ENCODE results near the gene CRLF3.
"Not testable (repeated sequence)": the region's sequence is repeated elsewhere in the genome, so short reads cannot be mapped to it uniquely, and the experiment has no call there.

CRLF3 gene

DNA sequence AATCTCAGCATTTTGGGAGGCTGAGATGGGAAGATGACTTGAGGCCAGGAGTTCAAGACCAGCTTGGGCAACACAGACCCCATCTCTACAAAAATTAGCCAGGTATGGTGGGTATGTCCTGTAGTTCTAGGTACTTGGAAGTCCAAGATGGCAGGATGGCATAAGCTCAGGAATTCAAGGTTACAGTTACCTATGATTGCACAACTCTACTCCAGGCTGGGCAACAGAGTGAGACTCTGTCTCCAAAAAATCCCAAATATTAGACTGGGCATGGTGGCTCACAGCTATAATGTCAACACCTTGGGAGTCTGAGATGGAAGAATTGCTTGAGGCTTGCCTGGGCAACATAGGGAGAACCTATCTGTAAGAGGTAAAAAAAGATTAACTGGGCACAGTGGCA is 63.4 kb downstream of the CRLF3 start:
- no peak for DNase-seq (ENCODE audit: extremely low spot score)
- CTCF ChIA-PET, result no interaction called here
- TF ChIP-seq TARDBP (IDR thresholded peaks at IDR 0.05) (no peak), SUZ12 (IDR thresholded peaks at IDR 0.05) (no peak), ZNF384 (IDR thresholded peaks at IDR 0.05) (no peak), FOXM1 (IDR thresholded peaks at IDR 0.05; ENCODE audit: borderline replicate concordance) (no peak), NFRKB (IDR thresholded peaks at IDR 0.05) (no peak), ARNT (IDR thresholded peaks at IDR 0.05) (no peak), L3MBTL2 (conservative IDR thresholded peaks at IDR 0.05) (no peak), FOXA1 (IDR thresholded peaks at IDR 0.05) (no peak), LEF1 (IDR thresholded peaks at IDR 0.05; ENCODE audit: borderline replicate concordance) (no peak), BHLHE40 (IDR thresholded peaks at IDR 0.05; ENCODE audit: borderline replicate concordance) (no peak), FOXK2 (IDR thresholded peaks at IDR 0.05) (no peak), SP1 (IDR thresholded peaks at IDR 0.05) (no peak), CTBP1 (IDR thresholded peaks at IDR 0.05; ENCODE audit: borderline replicate concordance) (no peak), ELF4 (IDR thresholded peaks at IDR 0.05) (no peak), HDGF (IDR thresholded peaks at IDR 0.05; ENCODE audit: borderline replicate concordance) (no peak)
- TF ChIP-seq, protein P1, sequence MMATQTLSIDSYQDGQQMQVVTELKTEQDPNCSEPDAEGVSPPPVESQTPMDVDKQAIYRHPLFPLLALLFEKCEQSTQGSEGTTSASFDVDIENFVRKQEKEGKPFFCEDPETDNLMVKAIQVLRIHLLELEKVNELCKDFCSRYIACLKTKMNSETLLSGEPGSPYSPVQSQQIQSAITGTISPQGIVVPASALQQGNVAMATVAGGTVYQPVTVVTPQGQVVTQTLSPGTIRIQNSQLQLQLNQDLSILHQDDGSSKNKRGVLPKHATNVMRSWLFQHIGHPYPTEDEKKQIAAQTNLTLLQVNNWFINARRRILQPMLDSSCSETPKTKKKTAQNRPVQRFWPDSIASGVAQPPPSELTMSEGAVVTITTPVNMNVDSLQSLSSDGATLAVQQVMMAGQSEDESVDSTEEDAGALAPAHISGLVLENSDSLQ (IDR thresholded peaks at IDR 0.05), result no peak
- POLR2A ChIA-PET, result no interaction called here

DNA sequence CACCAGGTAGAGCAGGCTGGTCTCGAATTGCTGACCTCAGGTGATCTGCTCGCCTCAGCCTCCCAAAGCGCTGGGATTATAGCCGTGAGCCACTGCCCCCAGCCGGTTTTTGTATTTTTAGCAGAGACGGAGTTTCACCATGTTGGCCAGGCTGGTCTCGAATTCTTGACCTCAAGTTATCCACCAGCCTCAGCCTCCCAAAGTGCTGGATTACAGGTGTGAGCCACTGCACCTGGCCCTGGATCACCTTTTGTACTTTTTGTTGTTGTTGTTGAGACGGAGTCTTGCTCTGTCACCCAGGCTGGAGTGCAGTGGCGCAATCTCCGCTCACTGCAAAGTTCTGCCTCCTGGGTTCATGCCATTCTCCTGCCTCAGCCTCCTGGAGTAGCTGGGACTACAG is 71.2 kb downstream of the CRLF3 start:
- POLR2A ChIA-PET; CTCF ChIA-PET; DNase-seq (ENCODE audit: extremely low spot score): not testable (repeated sequence)

DNA sequence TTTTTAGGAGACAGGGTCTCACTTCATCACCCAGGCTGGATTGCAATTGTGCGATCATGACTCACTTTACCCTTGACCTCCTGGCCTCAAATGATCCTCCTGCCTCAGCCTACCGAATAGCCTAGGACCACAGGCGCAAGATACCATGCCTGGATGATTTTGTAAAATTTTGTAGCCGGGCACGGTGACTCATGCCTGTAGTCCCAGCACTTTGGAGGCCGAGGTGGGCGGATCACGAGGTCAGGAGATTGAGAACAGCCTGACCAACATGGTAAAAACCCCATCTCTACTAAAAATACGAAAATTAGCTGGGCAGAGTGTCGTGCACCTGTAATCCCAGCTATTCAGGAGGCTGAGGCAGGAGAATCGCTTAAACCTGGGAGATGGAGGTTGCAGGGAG is 73.5 kb downstream of the CRLF3 start:
- POLR2A ChIA-PET; DNase-seq (ENCODE audit: extremely low spot score); CTCF ChIA-PET: not testable (repeated sequence)

DNA sequence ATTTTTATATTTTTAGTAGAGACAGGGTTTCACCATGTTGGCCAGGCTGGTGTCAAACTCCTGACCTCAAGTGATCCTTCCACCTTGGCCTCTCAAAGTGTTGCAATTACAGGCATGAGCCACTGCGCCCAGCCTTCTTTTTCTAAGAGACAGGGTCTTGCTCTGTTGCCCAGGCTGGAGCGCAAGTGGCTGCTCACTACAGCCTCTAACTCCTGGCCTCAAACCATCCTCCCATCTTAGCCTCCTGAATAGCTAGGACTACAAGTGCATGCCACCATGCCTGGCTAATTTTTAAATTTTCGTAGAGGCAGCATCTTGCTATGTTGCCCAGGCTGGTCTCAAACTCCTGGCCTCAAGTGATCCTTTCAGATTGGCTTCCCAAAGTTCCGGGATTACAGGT is 76.9 kb downstream of the CRLF3 start:
- POLR2A ChIA-PET; DNase-seq (ENCODE audit: extremely low spot score); CTCF ChIA-PET: not testable (repeated sequence)

DNA sequence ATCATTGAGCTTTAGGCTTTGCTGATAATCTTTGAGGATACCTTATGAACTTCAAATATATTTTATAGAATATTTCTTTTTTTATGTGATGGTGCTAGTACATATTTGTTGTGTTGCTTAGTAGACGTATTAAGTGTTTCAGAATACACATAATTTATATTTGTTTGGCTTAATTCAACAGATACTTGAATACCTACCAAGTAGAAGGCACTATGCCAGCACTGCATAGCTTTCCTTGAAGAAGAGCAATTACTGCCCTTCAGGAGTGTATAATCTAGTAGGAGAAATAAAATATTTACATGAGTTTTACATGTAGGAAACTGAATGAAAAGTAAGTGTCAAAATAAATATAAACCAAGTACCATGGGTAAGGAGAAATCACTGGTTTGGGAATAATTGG is 81.8 kb downstream of the CRLF3 start:
- POLR2A ChIA-PET; DNase-seq (ENCODE audit: extremely low spot score); CTCF ChIA-PET: not testable (repeated sequence)

DNA sequence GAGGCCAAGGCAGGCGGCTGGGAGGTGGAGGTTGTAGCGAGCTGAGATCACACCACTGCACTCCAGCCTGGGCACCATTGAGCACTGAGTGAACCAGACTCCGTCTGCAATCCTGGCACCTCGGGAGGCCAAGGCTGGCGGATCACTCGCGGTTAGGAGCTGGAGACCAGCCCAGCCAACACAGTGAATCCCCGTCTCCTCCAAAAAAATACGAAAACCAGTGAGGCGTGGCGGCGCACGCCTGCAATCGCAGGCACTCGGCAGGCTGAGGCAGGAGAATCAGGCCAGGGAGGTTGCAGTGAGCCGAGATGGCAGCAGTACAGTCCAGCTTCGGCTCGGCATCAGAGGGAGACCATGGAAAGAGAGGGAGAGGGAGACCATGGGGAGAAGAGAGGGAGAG is 88.1 kb downstream of the CRLF3 start:
- POLR2A ChIA-PET; DNase-seq (ENCODE audit: extremely low spot score): not testable (repeated sequence)

DNA sequence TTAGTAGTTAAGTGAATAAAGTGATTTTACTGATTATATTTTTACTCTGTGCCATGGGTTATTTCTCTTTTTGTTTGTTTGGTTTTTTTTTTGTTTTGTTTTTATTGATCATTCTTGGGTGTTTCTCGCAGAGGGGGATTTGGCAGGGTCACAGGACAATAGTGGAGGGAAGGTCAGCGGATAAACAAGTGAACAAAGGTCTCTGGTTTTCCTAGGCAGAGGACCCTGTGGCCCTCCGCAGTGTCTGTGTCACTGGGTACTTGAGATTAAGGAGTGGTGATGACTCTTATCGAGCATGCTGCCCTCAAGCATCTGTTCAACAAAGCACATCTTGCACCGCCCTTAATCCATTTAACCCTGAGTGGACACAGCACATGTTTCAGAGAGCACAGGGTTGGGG is 88.8 kb downstream of the CRLF3 start:
- POLR2A ChIA-PET; DNase-seq (ENCODE audit: extremely low spot score); CTCF ChIA-PET: not testable (repeated sequence)

More for the DNA sequence above, 88.1 kb downstream of the CRLF3 start:
- CTCF ChIA-PET, result not testable (repeated sequence)

DNA sequence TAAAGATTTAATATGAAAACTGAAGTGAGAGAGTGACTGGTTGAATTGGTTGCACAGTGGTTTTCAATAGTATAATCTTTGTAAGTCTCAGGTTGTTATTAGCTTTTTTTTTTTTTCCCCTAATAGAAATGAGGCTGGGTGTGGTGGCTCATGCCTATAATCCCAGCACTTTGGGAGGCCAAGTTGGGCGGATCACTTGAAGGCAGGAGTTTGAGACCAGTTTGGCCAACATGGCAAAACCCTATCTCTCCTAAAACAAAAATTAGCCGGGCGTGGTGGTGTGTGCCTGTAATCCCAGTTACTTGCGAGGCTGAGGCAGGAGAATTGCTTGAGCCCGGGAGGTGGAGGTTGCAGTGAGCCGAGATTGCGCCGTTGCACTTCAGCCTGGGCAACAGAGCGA is 89.3 kb downstream of the CRLF3 start:
- CTCF ChIA-PET; POLR2A ChIA-PET; DNase-seq (ENCODE audit: extremely low spot score): not testable (repeated sequence)

DNA sequence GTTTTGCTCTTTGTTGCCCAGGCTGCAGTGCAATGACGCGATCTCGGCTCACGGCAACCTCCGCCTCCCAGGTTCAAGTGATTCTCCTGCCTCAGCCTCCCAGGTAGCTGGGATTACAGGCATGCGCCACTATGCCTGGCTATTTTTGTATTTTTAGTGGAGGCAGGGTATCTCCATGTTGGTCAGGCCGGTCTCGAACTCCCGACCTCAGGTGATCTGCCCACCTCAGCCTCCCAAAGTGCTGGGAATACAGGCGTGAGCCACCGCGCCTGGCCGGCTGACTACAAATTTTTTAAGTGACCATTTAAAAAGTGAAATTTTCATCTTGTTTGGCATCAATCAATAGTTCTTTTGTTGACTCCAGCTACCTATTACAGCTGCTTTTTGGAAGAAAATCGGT is 90.3 kb downstream of the CRLF3 start:
- not testable (repeated sequence) for DNase-seq (ENCODE audit: extremely low spot score)
- ChIA-PET POLR2A (interaction anchor here (0.5 to 0.7 kb wide), 2 partner anchors 30 to 90 kb away, joined by 3 read pairs; partner anchors contain the start of gene CRLF3), CTCF (interaction anchor here (0.8 kb wide), 1 partner anchor 18 kb away, joined by 3 read pairs; no protein-coding TSS in a partner anchor)
